HepG2 (cell line): ENCODE data around the gene LOXL4.

Source experiments
- CBX5 ChIP-seq: sonication (generic); formaldehyde crosslinking; IDR thresholded peaks from 2 replicates; pipeline ENCODE4 v1.4.0; 2020; ENCODE audit warnings: missing genetic modification reagents, borderline replicate concordance
- MXI1 ChIP-seq: IDR thresholded peaks from 3 replicates; pipeline ENCODE4 v1.6.1; 2012; ENCODE audit warnings: low read depth, low read length, inconsistent platforms, borderline replicate concordance
- NFYB ChIP-seq: sonication (generic); formaldehyde crosslinking; IDR thresholded peaks from 2 replicates; pipeline ENCODE4 v1.4.0; 2020; ENCODE audit warnings: missing genetic modification reagents
- ZBTB20 ChIP-seq: sonication (generic); formaldehyde crosslinking; IDR thresholded peaks from 2 replicates; pipeline ENCODE4 v1.8.1; 2023; ENCODE audit warnings: missing genetic modification reagents, low read depth, mild to moderate bottlenecking, borderline replicate concordance
- ZBTB8A ChIP-seq: sonication (generic); formaldehyde crosslinking; IDR thresholded peaks from 2 replicates; pipeline ENCODE4 v1.4.0; 2020; ENCODE audit warnings: mild to moderate bottlenecking, low read depth, missing genetic modification reagents, borderline replicate concordance

GRCh38 chr10:98202378-98202777 lies 65.6 kb downstream of the LOXL4 start:
- TF ChIP-seq ZBTB8A (CRISPR knock-in tag) (no peak), CBX5 (no peak), NFYB (CRISPR knock-in tag) (no peak), MXI1 (no peak), ZBTB20 (CRISPR knock-in tag) (no peak)
